Left ventricle myocardium superior (tissue), 1 donor: ENCODE results near the gene COL5A1. TPM values are rescaled to one million over a fixed set of nuclear protein-coding genes. Genes with fewer than 3 reads are reported as not detected.

ENCODE experiments used
- ATAC-seq: fragments of 200-7000 bp; cut with Tn5 transposase; one replicate; pipeline ENCODE4 v1.9.1; 2020; ENCODE audit warnings: mild to moderate bottlenecking, moderate library complexity
- DNase-seq: peaks from one replicate; pipeline ENCODE4 v3.0.0-alpha.2; 2020
- intact Hi-C: fragments of 100-400 bp; cut with micrococcal nuclease; formaldehyde crosslinking; loops from one replicate; pipeline ENCODE4 v1.11.0; 2022
- total RNA-seq: library from RNA; stranded (reverse); fragmentation: NEBNext Ultra II Directional; extraction: Animal tissue kit (Norgen Biotek cat#: 25700); gene quantifications from one replicate; pipeline ENCODE4 v1.2.1, GENCODE V29; 2021
- donor health status: DM: no; HTN: yes; CAD: no; lungs with severe emphysema.

The COL5A1 gene
- total RNA-seq, 1 donor from 2014 or later = 14.8 TPM

DNA sequence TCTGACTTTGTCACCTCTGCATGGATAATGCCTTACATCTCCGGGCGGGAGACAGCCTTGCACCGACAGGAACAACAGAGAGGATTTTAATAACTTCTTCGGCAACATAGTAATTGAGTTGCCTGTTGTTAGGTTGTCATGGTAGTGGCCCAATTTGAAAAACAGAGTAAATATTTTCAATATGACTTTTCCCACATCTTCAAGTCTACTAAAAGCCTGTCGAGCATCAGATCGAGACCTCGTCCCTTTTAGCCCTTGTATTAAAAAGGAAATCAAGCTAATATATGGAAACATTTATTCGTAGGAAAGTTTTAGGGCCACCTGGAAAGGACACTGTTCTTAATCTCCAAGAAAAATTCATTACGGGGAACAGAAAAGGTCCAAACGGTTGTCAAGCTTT, 168.2 kb downstream of the COL5A1 start:
- no peak for DNase-seq
- no peak for ATAC-seq
- intact Hi-C loops = no loop called here

DNA sequence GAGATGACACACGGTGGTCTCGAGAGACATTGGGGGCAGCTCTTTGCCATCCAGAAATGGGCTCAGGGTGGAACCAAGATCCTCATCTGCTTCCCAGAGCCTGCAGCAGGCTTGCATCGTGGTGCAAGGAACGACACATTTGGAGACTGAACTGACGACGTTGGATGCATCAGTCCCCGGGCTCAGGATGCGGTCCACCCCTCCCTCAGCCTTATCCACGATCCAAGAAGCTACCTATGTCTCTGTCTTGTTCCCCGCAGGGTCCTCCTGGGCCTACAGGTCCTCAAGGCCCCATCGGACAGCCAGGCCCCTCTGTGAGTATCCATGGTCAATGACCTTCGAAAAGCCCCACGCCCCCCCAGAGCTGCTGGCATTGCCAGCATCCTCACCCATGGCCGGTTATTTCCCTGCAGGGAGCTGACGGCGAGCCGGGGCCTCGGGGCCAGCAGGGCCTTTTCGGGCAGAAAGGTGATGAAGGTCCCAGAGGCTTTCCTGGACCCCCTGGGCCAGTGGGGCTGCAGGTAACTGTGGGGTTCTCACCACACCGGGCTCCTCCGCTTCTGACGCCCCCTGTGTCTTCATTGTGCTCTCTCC, 169.6 kb downstream of the COL5A1 start:
- no peak for ATAC-seq
- DNase-seq = no peak
- intact Hi-C loops = no loop called here

GRCh38 chr9:134811673-134812342, 170.2 kb downstream of the COL5A1 start:
- ATAC-seq = no peak
- DNase-seq = no peak
- intact Hi-C loops = no loop called here

DNA sequence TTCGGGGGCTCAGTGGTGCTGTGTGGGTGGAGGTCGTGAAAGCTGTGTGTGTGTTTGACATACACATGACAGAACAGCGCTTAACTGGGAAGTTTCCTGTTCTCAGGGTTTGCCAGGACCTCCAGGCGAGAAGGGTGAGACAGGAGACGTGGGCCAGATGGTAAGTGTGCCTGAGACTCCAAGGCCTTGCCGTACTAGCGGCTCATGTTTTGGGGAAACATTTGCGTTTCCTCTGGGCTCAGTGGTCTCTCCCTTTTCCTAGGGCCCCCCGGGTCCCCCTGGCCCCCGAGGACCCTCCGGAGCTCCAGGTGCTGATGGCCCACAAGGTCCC, 170.7 kb downstream of the COL5A1 start:
- intact Hi-C loops = no loop called here
- DNase-seq (no peak), ATAC-seq (no peak)

DNA sequence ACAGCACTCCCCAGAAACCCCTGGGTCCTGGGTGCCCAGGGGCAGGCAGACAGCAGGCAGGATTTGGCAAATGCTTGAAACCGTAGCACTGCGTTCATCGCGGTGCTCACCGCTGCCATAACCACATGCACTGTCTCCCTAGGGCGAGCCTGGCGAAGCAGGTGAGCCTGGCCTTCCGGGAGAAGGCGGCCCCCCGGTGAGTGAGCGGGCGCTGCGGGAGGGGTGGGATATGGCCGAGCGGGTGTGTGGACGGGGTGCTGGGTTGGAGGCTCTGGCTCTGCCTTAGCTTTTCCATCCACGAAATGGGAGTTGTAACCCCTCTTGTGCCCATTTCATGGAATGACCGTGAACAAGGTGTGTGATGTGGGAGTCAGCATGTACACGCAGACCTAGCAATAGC, 172.2 kb downstream of the COL5A1 start:
- DNase-seq (no peak), ATAC-seq (no peak)
- intact Hi-C loops = no loop called here

DNA sequence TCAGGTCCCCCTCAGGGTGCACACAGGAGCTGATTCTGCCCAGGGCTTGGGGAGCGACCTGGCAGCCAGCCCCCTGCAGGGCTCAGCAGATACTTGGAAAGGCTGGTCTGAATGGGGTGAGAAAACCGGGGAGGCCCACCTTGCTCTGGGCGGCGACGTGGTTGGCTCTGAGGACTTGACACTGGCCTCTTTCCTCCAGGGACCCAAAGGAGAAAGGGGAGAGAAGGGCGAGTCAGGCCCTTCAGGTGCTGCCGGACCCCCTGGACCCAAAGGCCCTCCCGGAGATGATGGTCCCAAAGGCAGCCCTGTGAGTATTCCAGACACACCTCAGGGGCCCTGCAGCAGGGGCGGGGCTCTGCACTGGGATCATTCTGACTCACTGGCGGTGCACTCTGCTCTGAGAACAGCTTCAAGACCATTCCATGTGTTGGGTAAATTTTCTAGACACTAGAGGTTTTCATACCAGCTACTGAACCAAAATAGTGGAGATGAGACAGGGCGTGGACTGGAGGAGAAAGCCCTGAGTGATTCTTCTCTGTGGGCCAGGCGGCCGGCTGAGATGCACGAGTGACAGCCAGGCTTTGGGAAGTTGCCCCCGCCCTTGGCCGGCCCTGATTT, 173.1 kb downstream of the COL5A1 start:
- DNase-seq (no peak), ATAC-seq (no peak)
- intact Hi-C loops = no loop called here

DNA sequence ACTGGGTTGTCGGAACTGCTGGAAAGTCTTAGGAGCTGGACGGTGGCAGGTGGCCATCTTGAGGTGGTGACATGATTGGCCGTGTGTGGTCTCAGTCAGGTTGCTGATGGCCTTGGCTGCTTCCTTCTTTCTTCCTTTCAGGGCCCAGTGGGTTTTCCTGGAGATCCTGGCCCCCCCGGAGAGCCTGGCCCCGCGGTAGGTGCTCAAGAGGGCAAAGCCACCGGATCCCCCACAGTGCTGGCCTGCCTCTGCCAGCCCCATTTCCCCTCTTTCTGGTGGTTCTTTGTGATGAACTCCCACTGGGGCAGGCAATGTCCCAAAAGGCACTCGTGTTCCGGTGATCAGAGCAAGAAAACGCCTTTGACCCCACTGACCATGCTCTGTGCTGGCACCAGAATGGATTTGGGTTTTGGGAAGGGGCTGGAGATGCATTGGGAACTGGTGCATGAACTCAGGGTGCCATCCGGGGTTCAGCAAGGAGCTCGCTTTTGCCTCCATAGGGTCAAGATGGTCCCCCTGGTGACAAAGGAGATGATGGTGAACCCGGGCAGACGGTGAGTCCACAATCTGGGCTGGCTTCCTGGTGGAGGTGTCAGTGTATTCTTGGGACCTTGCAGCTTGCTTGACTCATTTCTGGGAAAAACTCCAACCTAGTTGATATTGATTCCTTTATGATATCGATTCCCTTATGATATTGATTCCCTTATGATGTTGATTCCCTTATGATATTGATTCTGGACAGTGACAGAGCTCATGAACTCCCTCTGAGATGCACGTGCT, 174.0 kb downstream of the COL5A1 start:
- intact Hi-C loops = no loop called here
- no peak for ATAC-seq
- DNase-seq = no peak

DNA sequence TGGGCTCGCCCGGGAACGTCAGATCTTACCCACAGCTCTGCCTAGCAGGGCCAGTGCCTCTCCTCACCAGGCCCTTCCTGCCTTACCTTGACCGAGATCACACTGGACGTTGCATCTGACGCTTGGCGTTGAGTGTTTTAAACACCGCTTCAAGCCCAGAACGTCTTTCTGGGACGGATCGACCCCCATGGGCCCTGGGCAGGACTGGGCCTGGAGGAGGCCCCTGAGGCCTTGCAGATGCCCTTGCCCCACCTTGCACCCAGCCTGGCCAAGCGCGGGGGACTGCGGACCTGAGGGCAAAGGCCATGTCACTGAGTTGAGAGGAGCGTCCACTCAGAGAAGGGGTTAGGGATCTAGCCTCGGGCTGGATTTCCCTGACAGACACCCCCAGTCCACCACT, 174.7 kb downstream of the COL5A1 start:
- intact Hi-C loops = no loop called here
- DNase-seq (no peak), ATAC-seq (no peak)

GRCh38 chr9:134818000-134818568, 176.5 kb downstream of the COL5A1 start:
- no peak for ATAC-seq
- intact Hi-C loops = no loop called here

DNA sequence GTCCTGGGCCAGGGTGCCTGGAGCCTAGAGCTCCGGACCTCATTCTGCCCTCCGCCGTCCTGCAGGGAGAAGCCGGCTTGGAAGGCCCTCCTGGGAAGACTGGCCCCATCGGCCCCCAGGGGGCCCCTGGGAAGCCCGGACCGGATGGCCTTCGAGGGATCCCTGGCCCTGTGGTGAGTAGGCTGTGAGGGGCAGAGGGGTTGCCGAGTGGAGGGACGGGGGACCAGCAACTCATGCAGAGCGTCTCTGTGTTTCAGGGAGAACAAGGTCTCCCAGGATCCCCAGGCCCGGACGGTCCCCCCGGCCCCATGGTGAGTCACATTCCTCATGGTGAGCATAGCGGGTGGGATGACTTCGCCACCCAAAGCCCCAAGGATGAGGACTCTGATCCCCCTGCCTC, 177.0 kb downstream of the COL5A1 start:
- intact Hi-C loops = no loop called here
- ATAC-seq (no peak), DNase-seq (no peak)

More at GRCh38 chr9:134818000-134818568, 176.5 kb downstream of the COL5A1 start:
- DNase-seq = no peak

DNA sequence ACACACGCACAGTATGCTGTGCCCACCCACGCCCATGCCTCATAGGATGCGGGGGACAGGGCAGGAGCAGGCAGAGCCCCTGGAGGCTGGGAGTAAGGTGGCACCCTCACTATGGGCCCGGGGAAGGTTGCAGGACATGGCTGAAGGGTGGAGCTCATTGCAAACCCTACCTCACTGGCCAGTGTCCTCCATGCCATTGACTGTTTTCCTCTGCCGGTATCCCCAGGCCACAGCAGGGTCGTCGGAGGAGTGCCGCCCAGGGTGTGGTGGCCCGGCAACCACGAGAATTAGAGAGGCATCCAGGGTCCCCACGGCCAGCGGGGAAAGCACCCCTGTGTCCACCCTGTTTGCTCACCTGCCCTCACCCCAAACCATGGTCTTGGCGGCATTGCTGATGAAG, 179.3 kb downstream of the COL5A1 start:
- no peak for ATAC-seq
- no peak for DNase-seq
- intact Hi-C loops = no loop called here

GRCh38 chr9:134822541-134822940, 180.9 kb downstream of the COL5A1 start:
- DNase-seq (no peak), ATAC-seq (no peak)
- intact Hi-C loops = no loop called here

DNA sequence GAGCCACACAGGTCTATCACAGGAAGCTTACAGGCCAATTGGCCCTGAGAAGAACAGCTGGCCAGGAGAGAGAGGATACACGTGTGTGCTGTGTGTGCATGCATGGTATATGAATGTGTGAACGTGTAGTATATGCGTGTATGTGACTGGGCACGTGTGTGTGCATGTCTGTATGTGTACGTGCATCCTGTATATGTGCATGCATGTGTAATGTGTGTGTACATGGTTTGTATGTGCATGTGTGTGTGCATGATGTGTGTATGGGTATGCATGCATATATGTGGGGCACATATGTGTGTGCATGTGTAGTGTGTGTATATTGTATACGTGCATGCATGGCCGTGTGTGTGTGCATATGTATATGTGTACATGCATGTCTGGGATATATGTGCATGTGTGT, 182.0 kb downstream of the COL5A1 start:
- intact Hi-C loops = no loop called here
- no peak for DNase-seq
- ATAC-seq = no peak

DNA sequence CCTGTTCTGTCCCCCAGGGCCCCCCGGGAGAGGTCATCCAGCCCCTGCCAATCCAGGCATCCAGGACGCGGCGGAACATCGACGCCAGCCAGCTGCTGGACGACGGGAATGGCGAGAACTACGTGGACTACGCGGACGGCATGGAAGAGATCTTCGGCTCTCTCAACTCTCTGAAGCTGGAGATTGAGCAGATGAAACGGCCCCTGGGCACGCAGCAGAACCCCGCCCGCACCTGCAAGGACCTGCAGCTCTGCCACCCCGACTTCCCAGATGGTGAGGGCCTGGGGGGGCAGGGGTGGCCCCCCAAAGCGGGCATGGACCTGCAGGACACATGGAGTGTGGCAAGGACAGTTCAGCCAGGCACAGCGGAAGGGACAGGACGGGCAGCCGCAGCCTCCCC, 183.0 kb downstream of the COL5A1 start:
- no peak for DNase-seq
- no peak for ATAC-seq
- intact Hi-C loops = no loop called here

DNA sequence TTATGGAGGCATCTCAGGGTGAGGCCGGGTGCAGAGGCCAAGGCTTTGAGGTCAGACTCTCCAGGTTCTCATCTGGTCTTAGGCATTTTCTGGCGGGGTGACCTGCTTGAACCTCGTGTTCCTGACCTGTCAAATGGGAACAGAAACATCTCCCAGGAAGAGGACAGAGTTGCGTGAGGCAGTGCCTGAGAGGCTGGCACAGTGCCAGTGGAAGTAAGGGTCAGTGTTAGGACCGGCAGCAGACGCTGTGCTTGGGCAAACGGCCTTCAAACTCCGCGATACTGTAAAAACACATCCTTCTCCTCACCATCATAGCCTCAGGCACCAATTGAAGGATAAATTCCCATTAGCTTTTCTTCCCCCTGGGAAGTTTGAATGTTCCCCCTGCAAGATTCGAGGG, 183.4 kb downstream of the COL5A1 start:
- DNase-seq = no peak
- intact Hi-C loops = no loop called here

DNA sequence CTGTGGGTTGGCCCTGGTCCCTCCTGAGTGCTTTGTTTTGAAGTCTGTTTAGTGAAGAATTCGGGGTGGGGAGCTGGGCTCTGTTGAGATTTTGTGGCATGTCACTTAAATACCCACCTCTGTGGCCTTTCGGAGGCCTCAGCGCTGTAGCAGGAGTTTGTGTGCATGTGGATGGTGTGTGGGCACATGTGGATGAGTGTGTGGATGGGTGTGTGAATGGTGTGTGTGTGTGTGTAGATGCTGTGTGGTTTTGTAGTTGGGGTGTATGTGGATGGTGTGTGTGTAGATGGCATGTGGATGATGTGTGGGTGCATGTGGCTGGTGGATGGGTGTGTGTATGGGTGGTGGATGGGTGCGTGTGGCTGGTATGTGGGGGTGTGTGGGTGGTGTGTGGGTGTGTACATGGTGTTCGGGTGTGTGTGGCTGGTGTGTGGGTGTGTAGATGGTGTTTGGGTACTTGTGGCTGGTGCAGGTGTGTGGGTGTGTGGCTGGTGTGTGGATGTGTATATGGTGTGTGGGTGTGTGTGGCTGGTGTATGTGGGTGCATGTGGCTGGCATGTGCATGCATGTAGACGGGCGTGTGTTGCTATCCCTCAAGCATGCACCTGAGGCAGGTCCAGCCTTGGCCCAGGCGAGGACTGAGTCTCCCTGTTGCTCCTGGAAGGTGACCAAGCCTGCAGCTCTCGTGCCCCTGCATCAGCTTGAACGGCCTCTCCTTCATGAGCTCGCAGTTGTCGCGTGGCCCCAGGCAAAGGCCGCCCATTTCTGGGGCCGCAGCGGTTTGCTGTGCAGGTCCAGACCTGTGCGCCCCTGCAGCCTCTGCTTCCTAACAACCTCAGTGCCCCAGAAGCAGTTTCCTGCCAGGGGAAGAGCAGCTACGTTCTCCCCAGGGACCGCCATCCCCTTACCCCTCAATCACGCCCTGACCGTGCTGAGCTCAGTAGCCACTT, 185.0 kb downstream of the COL5A1 start:
- DNase-seq = no peak
- intact Hi-C loops = no loop called here
- ATAC-seq = no peak

More for the DNA sequence above, 183.4 kb downstream of the COL5A1 start:
- no peak for ATAC-seq

DNA sequence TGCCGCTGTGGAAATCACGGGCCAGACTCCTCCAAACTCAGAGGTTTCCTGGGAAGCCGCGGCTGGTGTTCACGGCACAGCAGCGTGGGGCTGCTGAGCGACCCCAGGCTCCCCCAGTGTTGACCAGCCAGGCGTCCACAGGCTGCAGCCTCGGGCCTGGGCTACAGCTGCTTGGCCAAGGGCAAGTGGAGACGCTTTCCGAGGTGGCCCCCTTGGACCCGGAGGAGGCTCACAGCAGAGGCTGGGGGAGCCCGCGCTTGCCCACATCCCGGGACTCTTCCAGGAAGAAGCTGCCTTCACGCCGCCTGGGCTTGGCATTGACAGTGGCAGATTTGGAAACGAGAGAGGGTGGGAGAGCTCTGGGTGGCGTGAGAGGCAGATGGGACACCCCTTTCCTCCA, 186.0 kb downstream of the COL5A1 start:
- DNase-seq (no peak), ATAC-seq (no peak)
- intact Hi-C loops = no loop called here

- intact Hi-C loops = no loop called here
- no peak for ATAC-seq
- DNase-seq = no peak
These were observed 186.4 kb downstream of the COL5A1 start for GRCh38 chr9:134827993-134828392.

- intact Hi-C loops = no loop called here
- DNase-seq = no peak
- no peak for ATAC-seq
These were observed 187.3 kb downstream of the COL5A1 start for GRCh38 chr9:134828892-134829291.
